Measurements from ENCODE around the gene TPSAB1.

TPSAB1 gene

GRCh38 chr16:1290860-1291575 lies 50.5 kb downstream of the TPSAB1 start:
- no peak overlapping the region for H3K4me3 ChIP-seq (replicated peaks; ENCODE audit: low read depth, low read length)
- TF ChIP-seq CTCF (IDR thresholded peaks at IDR 0.05; ENCODE audit: low read depth, low read length, missing control alignments), result no peak
- DNase-seq (ENCODE audit: extremely low read depth, low read depth), result no peak

- TF ChIP-seq CTCF (IDR thresholded peaks at IDR 0.05; ENCODE audit: low read depth, low read length, missing control alignments), result no peak
- no peak for DNase-seq (ENCODE audit: extremely low read depth, low read depth)
- no peak overlapping the region for H3K4me3 ChIP-seq (replicated peaks; ENCODE audit: low read depth, low read length)
Observed at GRCh38 chr16:1291576-1291974, 51.1 kb downstream of the TPSAB1 start.

Data from HFF-Myc (cell line).